GM12801 (cell line): ENCODE measurements around the gene ABCA4.

Experiments
- CTCF ChIP-seq: IDR thresholded peaks from one replicate; pipeline ENCODE4 v1.5.1; 2011; ENCODE audit warnings: control low read depth; ENCODE audit not compliant: insufficient read length; ENCODE audit errors: extremely low read depth

The ABCA4 gene

DNA sequence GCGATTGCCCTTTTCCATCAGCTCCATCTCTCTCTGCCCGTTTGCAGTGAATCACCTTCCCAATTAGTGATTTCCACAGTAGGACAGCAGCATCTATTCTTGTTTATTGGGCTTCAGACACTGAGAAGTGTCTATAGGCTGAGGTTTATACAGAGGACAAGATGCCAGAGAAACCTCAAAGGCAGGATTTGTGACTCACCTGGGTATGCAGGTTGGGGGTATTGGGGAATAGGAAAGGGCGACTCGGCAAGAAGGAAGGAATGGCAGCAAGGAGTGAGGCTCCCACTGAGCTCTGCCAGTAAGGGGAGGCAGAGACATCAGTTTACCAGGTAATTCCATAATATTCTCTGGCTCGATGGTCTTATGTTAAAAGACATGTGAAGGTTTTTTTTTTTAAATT is 25.3 kb upstream of the ABCA4 start:
- no peak for TF ChIP-seq CTCF

GRCh38 chr1:94144836-94145235 is 23.9 kb upstream of the ABCA4 start:
- TF ChIP-seq CTCF: no peak

GRCh38 chr1:94143809-94144176 is 22.8 kb upstream of the ABCA4 start:
- TF ChIP-seq CTCF: no peak

GRCh38 chr1:94143173-94143808 is 22.3 kb upstream of the ABCA4 start:
- no peak for TF ChIP-seq CTCF

DNA sequence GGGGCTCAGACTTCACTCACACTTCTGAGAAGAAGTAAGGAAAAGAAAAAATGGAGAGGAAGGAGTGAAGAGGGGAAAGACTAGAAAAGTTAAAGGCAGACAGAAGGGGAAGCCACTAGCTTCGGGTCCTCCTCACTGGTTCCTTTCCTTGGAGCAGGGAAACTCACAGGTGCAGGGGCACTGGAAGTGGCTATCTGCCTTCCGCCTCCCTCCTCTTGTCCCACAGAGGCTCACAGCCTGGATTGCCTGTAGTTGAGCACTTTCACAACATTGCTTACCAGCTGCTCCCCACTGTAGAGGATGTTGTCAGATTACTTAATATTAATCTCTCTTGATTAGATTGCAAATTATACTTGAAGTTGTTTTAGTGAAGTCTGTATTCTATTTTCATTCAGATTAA is 21.6 kb upstream of the ABCA4 start:
- no peak for TF ChIP-seq CTCF

- no peak for TF ChIP-seq CTCF
Measured at GRCh38 chr1:94142022-94142421, 21.1 kb upstream of the ABCA4 start.

GRCh38 chr1:94132111-94132510 is 11.2 kb upstream of the ABCA4 start:
- no peak for TF ChIP-seq CTCF
